Mucosa of descending colon (tissue), 3 donors: Measurements from ENCODE around the gene RFX8. TPM values are rescaled to one million over a fixed set of nuclear protein-coding genes. Genes with fewer than 3 reads are reported as not detected.
"Not testable (repeated sequence)": the region's sequence is repeated elsewhere in the genome, so short reads cannot be mapped to it uniquely, and the experiment has no call there.

Experiments
- ATAC-seq: fragments of 200-7000 bp; cut with Tn5 transposase; one replicate; pipeline ENCODE4 v1.9.1; 2020; ENCODE audit warnings: mild to moderate bottlenecking, moderate library complexity
- DNase-seq, 3 donors: peaks; one replicate each; pipeline ENCODE4 v3.0.0-alpha.2; 2020
- H3K36me3 ChIP-seq: fragments of 200-600 bp; one replicate; pipeline ENCODE4 v1.8.0; 2021; ENCODE audit warnings: low read depth, mild to moderate bottlenecking
- H3K4me1 ChIP-seq: fragments of 200-600 bp; one replicate; pipeline ENCODE4 v1.8.0; 2021; ENCODE audit warnings: low read depth, mild to moderate bottlenecking
- H3K4me3 ChIP-seq: fragments of 200-600 bp; one replicate; pipeline ENCODE4 v1.8.0; 2021; ENCODE audit warnings: mild to moderate bottlenecking
- H3K9me3 ChIP-seq: fragments of 200-600 bp; one replicate; pipeline ENCODE4 v1.8.0; 2021; ENCODE audit warnings: mild to moderate bottlenecking
- CTCF ChIP-seq: fragments of 200-600 bp; IDR thresholded peaks from one replicate; pipeline ENCODE4 v1.8.0; 2022; ENCODE audit warnings: antibody characterized with exemption, mild to moderate bottlenecking
- intact Hi-C, 2 donors: fragments of 100-400 bp; cut with DNase I in 1 of 2; cut with micrococcal nuclease in 1 of 2; formaldehyde crosslinking; loops; one replicate each; pipeline versions ENCODE4 v1.11.0 to v1.11.1; 2022; cut with DNase I, micrococcal nuclease
- total RNA-seq, 3 donors: library from RNA; stranded (reverse); fragmentation: NEBNext Ultra II Directional in 2 of 3; extraction: Animal tissue kit (Norgen Biotek cat#: 25700) in 2 of 3; gene quantifications; one replicate each; pipeline versions ENCODE4 v1.2.1 to v1.2.4, GENCODE V29; 2021 to 2023
- donor health status: DM: no; HTN: no; CAD: no; lungs with moderate emphysema.
- donor health status: DM: no; HTN: no; CAD: no.
- donor health status: DM: no; HTN: yes; CAD: no.

RFX8 gene
- total RNA-seq, 3 donors from 2014 or later: not detected

GRCh38 chr2:101355401-101356054 lies 119.4 kb downstream of the RFX8 start:
- no peak for ATAC-seq
- no peaks in the 10 kb centered on the region for H3K36me3 ChIP-seq

GRCh38 chr2:101354420-101355311 lies 120.2 kb downstream of the RFX8 start:
- no peak for TF ChIP-seq CTCF

More at GRCh38 chr2:101355401-101356054, 119.4 kb downstream of the RFX8 start:
- H3K4me1 ChIP-seq: no peaks in the 10 kb centered on the region
- no peak overlapping the region for H3K4me3 ChIP-seq
- no peak for TF ChIP-seq CTCF
- intact Hi-C loops: no loop called here
- DNase-seq: no peak
- no peaks in the 10 kb centered on the region for H3K9me3 ChIP-seq

DNA sequence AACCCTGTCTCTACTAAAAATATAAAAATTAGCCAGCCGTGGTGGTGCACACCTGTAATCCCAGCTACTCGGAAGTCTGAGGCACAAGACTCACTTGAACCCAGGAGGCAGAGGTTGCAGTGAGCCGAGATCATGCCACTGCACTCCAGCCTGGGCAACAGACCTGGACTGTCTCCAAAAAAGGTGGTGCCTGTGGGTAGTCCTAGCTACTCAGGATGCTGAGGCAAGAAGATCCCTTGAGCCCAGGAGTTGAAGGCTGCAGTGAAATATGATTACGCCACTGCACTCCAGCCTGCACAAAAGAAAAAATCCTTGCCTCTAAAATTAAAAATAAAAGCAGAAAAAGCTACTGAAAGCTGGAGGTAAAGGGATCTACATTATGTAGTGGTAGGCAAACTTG lies 122.3 kb downstream of the RFX8 start:
- intact Hi-C loops: not testable (repeated sequence)

More at GRCh38 chr2:101354420-101355311, 120.2 kb downstream of the RFX8 start:
- Histone ChIP-seq H3K4me1 (no peaks in the 10 kb centered on the region), H3K36me3 (no peaks in the 10 kb centered on the region), H3K4me3 (no peak overlapping the region), H3K9me3 (no peaks in the 10 kb centered on the region)
- intact Hi-C loops: no loop called here
- ATAC-seq (no peak), DNase-seq (no peak)

GRCh38 chr2:101351207-101351606 lies 123.7 kb downstream of the RFX8 start:
- no peak overlapping the region for H3K4me3 ChIP-seq
- DNase-seq: no peak
- TF ChIP-seq CTCF: no peak
- no peaks in the 10 kb centered on the region for H3K9me3 ChIP-seq
- no peaks in the 10 kb centered on the region for H3K4me1 ChIP-seq
- H3K36me3 ChIP-seq: no peaks in the 10 kb centered on the region
- no peak for ATAC-seq
- intact Hi-C loops: no loop called here

More for the DNA sequence above, 122.3 kb downstream of the RFX8 start:
- not testable (repeated sequence) for H3K4me3 ChIP-seq, H3K4me1 ChIP-seq, H3K9me3 ChIP-seq, H3K36me3 ChIP-seq, DNase-seq, ATAC-seq

DNA sequence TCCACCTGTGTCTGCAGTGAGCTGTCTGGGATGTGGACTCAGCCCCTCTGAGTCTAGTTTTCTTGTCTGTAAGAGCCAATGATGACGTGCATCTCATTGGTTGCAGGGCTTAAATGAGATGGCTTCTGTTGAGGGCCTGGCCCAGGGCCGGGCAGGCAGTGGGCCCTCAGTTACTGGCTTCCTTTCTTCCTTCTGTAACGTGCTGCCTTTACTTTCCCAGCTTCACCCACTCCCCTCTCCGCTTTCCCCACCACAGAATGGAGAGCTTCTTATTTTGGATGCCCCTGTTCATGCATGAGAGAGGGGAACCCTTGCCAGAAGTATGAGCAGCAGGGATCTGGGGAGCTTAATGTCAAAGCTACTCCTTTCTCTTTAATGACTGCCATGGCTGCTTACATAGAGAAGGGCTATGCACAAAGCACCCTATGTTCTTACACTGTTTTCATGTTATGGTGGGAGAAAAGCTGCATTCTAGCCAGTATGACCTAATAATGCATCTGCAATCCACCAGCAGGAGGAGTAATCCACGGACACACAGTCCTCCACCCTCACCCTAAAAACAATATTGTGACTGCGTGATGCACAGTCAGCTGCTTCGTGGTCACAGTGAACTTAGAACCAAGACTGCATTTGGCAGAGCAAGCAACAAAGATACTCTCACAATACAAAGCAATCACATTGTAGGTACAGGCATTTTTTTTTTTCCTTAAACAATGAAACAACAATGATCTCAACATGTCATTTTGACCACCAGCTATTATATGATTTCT lies 124.8 kb downstream of the RFX8 start:
- intact Hi-C loops: no loop called here
- Histone ChIP-seq H3K4me1 (no peaks in the 10 kb centered on the region), H3K9me3 (no peaks in the 10 kb centered on the region), H3K36me3 (no peaks in the 10 kb centered on the region), H3K4me3 (no peak overlapping the region)
- DNase-seq: no peak
- no peak for TF ChIP-seq CTCF
- no peak for ATAC-seq
